ENCODE results near the gene HGD. TPM values are rescaled to one million over a fixed set of nuclear protein-coding genes. Genes with fewer than 3 reads are reported as not detected.

The HGD gene
- total and polyA plus RNA-seq, 9 donors: 0.04 to 2.4 (median 0.69) TPM; not detected in 1

GRCh38 chr3:120664926-120665325 lies 17.1 kb downstream of the HGD start:
- H3K36me3 ChIP-seq: no peaks in the 10 kb centered on the region
- no peak overlapping the region for H3K27ac ChIP-seq
- H3K4me1 ChIP-seq (ENCODE audit: insufficient read depth): no peaks in the 10 kb centered on the region
- DNase-seq: no peak
- H3K27me3 ChIP-seq: no peaks in the 10 kb centered on the region
- H3K9me3 ChIP-seq: no peaks in the 10 kb centered on the region
- intact Hi-C loops (cut with DNase I): no loop called here
- no peak overlapping the region for H3K4me3 ChIP-seq
- no peak for TF ChIP-seq CTCF (IDR thresholded peaks at IDR 0.05)
- TF ChIP-seq POLR2A (IDR thresholded peaks at IDR 0.05): no peak
- no peak for TF ChIP-seq EP300 (IDR thresholded peaks at IDR 0.05)

- DNase-seq: no peak
These were observed 20.1 kb downstream of the HGD start for GRCh38 chr3:120661945-120662344.

GRCh38 chr3:120661106-120661905 lies 20.7 kb downstream of the HGD start:
- no peaks in the 10 kb centered on the region for H3K9me3 ChIP-seq
- 7 to 10% (median 8%) methylated on average over 2 of the region's 2 CpGs for WGBS, 3 donors
- H3K4me3 ChIP-seq: no peak overlapping the region
- H3K4me1 ChIP-seq (ENCODE audit: insufficient read depth): no peaks in the 10 kb centered on the region
- DNase-seq: no peak
- TF ChIP-seq EP300 (IDR thresholded peaks at IDR 0.05): no peak
- no peak for TF ChIP-seq CTCF (IDR thresholded peaks at IDR 0.05)
- no peaks in the 10 kb centered on the region for H3K36me3 ChIP-seq
- H3K27me3 ChIP-seq: no peaks in the 10 kb centered on the region
- intact Hi-C loops (cut with DNase I): no loop called here
- no peak overlapping the region for H3K27ac ChIP-seq

More at GRCh38 chr3:120661945-120662344, 20.1 kb downstream of the HGD start:
- no peak overlapping the region for H3K27ac ChIP-seq
- intact Hi-C loops (cut with DNase I): no loop called here
- no peaks in the 10 kb centered on the region for H3K9me3 ChIP-seq
- H3K4me1 ChIP-seq (ENCODE audit: insufficient read depth): no peaks in the 10 kb centered on the region
- no peaks in the 10 kb centered on the region for H3K36me3 ChIP-seq
- no peak overlapping the region for H3K4me3 ChIP-seq
- 62 to 66% (median 65%) methylated on average over 5 of the region's 5 CpGs for WGBS, 3 donors
- H3K27me3 ChIP-seq: no peaks in the 10 kb centered on the region
- TF ChIP-seq POLR2A (IDR thresholded peaks at IDR 0.05) (no peak), EP300 (IDR thresholded peaks at IDR 0.05) (no peak), CTCF (IDR thresholded peaks at IDR 0.05) (no peak)

GRCh38 chr3:120659834-120660233 lies 22.2 kb downstream of the HGD start:
- Histone ChIP-seq H3K36me3 (no peaks in the 10 kb centered on the region), H3K27ac (no peak overlapping the region), H3K9me3 (no peaks in the 10 kb centered on the region), H3K27me3 (no peaks in the 10 kb centered on the region), H3K4me1 (ENCODE audit: insufficient read depth) (no peaks in the 10 kb centered on the region), H3K4me3 (no peak overlapping the region)
- WGBS, 3 donors: 86 to 94% (median 92%) methylated on average over 2 of the region's 2 CpGs
- no peak for DNase-seq
- intact Hi-C loops (cut with DNase I): no loop called here
- no peak for TF ChIP-seq POLR2A (IDR thresholded peaks at IDR 0.05)
- no peak for TF ChIP-seq EP300 (IDR thresholded peaks at IDR 0.05)
- no peak for TF ChIP-seq CTCF (IDR thresholded peaks at IDR 0.05)
